Skin of body (tissue), 2 donors: ENCODE measurements around the gene HLA-B. TPM values are rescaled to one million over a fixed set of nuclear protein-coding genes. Genes with fewer than 3 reads are reported as not detected.
A peak's percentile ranks its signal among the peaks of the same experiment; 100 is the strongest.
"Not testable (repeated sequence)": the region's sequence is repeated elsewhere in the genome, so short reads cannot be mapped to it uniquely, and the experiment has no call there.

ENCODE experiments used
- DNase-seq: peaks from one replicate; lab custom pipeline; 2025; lab: John Stamatoyannopoulos, UW
- total RNA-seq: library from RNA; depleted of rRNA; stranded (reverse); fragments of >200 nt; gene quantifications from one replicate; pipeline ENCODE4 v1.2.3, GENCODE V29; 2014

Gene HLA-B
- 155 TPM for total RNA-seq

- DNase-seq = peak; percentile 66
These were observed at the start of gene HLA-B for GRCh38 chr6:31356946-31357466. TSS of gene HLA-B (minus strand) at chr6:31357179. CDS start at chr6:31357158, 21 bp downstream.

GRCh38 chr6:31405996-31406395, 49.0 kb upstream of the HLA-B start:
- DNase-seq = no peak

- DNase-seq = not testable (repeated sequence)
These were observed 47.0 kb upstream of the HLA-B start for GRCh38 chr6:31404061-31404364.

- peak; percentile 65 for DNase-seq
These were observed 46.5 kb upstream of the HLA-B start, which contains the start of gene MICA for GRCh38 chr6:31403283-31404060. TSS of gene MICA (plus strand) at chr6:31403595. CDS start at chr6:31403633, 38 bp downstream.

GRCh38 chr6:31402324-31403282, 45.6 kb upstream of the HLA-B start:
- DNase-seq = no peak

- DNase-seq = no peak
These were observed 44.4 kb upstream of the HLA-B start for GRCh38 chr6:31401403-31401802.

GRCh38 chr6:31400467-31401289, 43.7 kb upstream of the HLA-B start:
- DNase-seq = peak; percentile 36

- peak; percentile 93 for DNase-seq
These were observed 42.8 kb upstream of the HLA-B start for GRCh38 chr6:31399589-31400466.

- DNase-seq = no peak
These were observed 41.0 kb upstream of the HLA-B start for GRCh38 chr6:31397901-31398525.

GRCh38 chr6:31397153-31397499, 40.1 kb upstream of the HLA-B start:
- DNase-seq = not testable (repeated sequence)

- DNase-seq = peak; percentile 68
These were observed 39.6 kb upstream of the HLA-B start for GRCh38 chr6:31396422-31397152.

- DNase-seq = no peak
These were observed 38.9 kb upstream of the HLA-B start for GRCh38 chr6:31395832-31396231.

GRCh38 chr6:31394381-31394780, 37.4 kb upstream of the HLA-B start:
- no peak for DNase-seq

- no peak for DNase-seq
These were observed 37.0 kb upstream of the HLA-B start for GRCh38 chr6:31393932-31394331.

GRCh38 chr6:31389802-31390132, 32.8 kb upstream of the HLA-B start:
- DNase-seq = not testable (repeated sequence)

- DNase-seq = not testable (repeated sequence)
These were observed 32.2 kb upstream of the HLA-B start for GRCh38 chr6:31388916-31389801.

GRCh38 chr6:31386977-31387376, 30.0 kb upstream of the HLA-B start:
- no peak for DNase-seq

- no peak for DNase-seq
These were observed 29.1 kb upstream of the HLA-B start for GRCh38 chr6:31386099-31386498.
